Astrocyte (in vitro differentiated cells and primary cell): Measurements from ENCODE around the gene GRIA1.

Experiments used
- EZH2 ChIP-seq: IDR thresholded peaks from 2 replicates; pipeline ENCODE4 v1.6.1; 2012; ENCODE audit warnings: mild to moderate bottlenecking, low read length, inconsistent platforms; ENCODE audit not compliant: insufficient read depth
- TF ChIP-seq, protein P1 (sequence below): IDR thresholded peaks from 2 replicates; pipeline ENCODE4 v1.5.1; 2011; ENCODE audit warnings: low read depth, mild to moderate bottlenecking, inconsistent platforms, low read length, moderate library complexity; ENCODE audit not compliant: insufficient read depth

DNA sequence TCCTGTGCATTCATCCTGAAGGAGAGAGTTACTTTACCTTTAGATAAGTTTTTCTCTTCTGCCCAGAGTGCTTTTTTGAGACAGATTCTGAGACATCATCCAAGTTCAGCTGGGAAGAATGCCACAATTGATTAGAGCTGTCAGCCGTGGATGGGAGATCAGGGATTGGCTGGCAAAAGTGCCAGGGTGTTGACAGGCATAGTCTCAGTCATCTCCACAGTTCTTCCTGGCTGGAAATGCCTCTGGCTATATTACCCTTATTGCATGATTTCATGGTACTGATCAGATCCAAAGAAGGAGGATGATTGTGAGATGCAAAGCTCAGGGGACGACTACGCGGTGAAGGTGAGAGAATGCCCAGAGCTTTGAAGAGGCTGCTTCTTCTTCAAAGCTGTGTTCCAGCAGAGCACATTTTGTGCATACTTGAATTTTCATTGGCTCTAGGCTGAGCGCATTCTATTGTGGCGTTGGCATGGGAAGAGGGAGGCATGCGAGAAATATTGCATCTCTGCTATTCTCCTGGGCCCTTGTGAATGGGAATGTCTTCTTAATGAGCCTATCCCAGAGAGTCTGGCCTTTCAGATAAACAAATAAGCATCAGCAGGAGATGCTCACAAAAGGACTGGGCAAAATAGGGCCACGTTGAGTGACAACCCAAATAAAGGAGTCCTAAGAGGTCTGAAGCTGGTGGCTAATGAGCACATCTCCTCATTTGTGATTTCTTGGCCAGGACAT is 82.1 kb downstream of the GRIA1 start:
- TF ChIP-seq EZH2: no peak
- TF ChIP-seq, protein P1, sequence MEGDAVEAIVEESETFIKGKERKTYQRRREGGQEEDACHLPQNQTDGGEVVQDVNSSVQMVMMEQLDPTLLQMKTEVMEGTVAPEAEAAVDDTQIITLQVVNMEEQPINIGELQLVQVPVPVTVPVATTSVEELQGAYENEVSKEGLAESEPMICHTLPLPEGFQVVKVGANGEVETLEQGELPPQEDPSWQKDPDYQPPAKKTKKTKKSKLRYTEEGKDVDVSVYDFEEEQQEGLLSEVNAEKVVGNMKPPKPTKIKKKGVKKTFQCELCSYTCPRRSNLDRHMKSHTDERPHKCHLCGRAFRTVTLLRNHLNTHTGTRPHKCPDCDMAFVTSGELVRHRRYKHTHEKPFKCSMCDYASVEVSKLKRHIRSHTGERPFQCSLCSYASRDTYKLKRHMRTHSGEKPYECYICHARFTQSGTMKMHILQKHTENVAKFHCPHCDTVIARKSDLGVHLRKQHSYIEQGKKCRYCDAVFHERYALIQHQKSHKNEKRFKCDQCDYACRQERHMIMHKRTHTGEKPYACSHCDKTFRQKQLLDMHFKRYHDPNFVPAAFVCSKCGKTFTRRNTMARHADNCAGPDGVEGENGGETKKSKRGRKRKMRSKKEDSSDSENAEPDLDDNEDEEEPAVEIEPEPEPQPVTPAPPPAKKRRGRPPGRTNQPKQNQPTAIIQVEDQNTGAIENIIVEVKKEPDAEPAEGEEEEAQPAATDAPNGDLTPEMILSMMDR: no peak
